ENCODE results near the gene NXN. TPM values are rescaled to one million over a fixed set of nuclear protein-coding genes. Genes with fewer than 3 reads are reported as not detected.

NXN gene
- total RNA-seq, 1 experiment from 2014 or later = 6.0 TPM

DNA sequence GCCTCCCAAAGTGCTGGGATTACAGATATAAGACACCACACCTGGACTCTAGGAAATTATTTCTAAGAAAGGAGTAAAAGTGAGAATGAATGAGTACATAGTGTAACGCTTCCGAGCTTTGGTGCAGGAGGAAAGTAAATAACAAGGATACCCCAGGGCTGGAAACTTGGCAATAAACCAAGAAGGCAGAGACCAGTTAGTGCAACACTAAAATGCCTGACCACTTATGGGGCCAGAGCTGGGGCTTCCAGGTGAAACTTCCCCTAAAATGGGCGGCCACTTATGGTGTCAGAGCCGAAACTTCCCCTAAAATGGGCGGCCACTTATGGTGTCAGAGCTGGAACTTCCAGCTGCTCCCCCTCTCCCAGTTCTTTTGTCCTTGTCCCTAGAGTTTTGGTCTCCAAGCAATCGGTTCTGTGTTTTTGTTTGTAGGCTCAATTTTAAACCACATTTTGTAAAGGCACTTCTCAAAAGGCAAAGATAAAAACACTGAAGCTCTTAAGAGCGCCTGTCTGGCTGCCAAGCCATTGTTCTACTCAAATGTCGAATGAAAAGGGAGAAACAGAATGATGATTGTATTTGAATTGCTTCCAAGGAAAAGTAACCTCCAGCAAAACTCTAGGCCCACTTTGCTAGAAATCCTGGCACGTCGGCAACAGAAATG is 63.9 kb downstream of the NXN start:
- TF ChIP-seq, protein P1, sequence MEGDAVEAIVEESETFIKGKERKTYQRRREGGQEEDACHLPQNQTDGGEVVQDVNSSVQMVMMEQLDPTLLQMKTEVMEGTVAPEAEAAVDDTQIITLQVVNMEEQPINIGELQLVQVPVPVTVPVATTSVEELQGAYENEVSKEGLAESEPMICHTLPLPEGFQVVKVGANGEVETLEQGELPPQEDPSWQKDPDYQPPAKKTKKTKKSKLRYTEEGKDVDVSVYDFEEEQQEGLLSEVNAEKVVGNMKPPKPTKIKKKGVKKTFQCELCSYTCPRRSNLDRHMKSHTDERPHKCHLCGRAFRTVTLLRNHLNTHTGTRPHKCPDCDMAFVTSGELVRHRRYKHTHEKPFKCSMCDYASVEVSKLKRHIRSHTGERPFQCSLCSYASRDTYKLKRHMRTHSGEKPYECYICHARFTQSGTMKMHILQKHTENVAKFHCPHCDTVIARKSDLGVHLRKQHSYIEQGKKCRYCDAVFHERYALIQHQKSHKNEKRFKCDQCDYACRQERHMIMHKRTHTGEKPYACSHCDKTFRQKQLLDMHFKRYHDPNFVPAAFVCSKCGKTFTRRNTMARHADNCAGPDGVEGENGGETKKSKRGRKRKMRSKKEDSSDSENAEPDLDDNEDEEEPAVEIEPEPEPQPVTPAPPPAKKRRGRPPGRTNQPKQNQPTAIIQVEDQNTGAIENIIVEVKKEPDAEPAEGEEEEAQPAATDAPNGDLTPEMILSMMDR (conservative IDR thresholded peaks at IDR 0.05; ENCODE audit: low read depth, low read length) = no peak
- no peak for TF ChIP-seq EZH2 (IDR thresholded peaks at IDR 0.05; ENCODE audit: borderline replicate concordance, low read depth, low read length, poor library complexity, severe bottlenecking)
- Histone ChIP-seq H3K27ac (ENCODE audit: low read depth, low read length, poor library complexity, severe bottlenecking) (no peak overlapping the region), H3K4me1 (ENCODE audit: insufficient read depth, low read length, poor library complexity, severe bottlenecking) (peaks cover 7% of the 10 kb centered on the region), H3K4me3 (ENCODE audit: low read depth, low read length, poor library complexity, severe bottlenecking) (no peak overlapping the region), H3K36me3 (ENCODE audit: insufficient read depth, low read length, poor library complexity, severe bottlenecking) (no peaks in the 10 kb centered on the region), H3K9me3 (ENCODE audit: low read depth, low read length, poor library complexity, severe bottlenecking) (no peaks in the 10 kb centered on the region), H3K27me3 (replicated peaks; ENCODE audit: insufficient read depth, low read depth, low read length, poor library complexity) (no peaks in the 10 kb centered on the region)
- CTCF ChIA-PET = interaction anchor here (0.9 kb wide), 1 partner anchor 1967 kb away, joined by 3 read pairs; no protein-coding TSS in a partner anchor
- intact Hi-C loops (cut with micrococcal nuclease; ENCODE audit: unreplicated experiment) = no loop called here
- peak; percentile 64 for DNase-seq (ENCODE audit: low spot score)
- BruUV-seq (replicated peaks) = no TSS peak
- POLR2A ChIA-PET (ENCODE audit: low non-redundant PET) = no interaction called here

DNA sequence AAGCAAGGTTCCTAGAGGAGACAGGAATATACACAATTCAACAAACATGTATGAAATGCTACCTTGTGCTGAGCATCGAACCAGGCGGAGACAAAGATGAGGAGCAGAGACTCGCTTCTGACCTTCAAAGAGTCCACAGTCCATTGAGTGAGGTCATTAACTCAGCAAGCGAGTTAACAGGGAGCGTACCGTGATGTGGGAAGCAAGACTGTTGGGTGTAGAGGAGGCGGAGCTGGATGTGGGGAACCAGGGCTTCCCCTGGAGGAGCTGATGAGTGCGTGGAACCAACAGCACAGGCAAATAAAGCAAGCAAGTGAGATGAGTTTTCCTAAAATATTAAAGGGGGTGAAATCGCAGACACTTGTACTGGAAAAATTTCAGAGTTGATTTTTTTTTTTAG is 65.0 kb downstream of the NXN start:
- H3K4me1 ChIP-seq (ENCODE audit: insufficient read depth, low read length, poor library complexity, severe bottlenecking) = peaks cover 7% of the 10 kb centered on the region
- no peak for DNase-seq (ENCODE audit: low spot score)
- POLR2A ChIA-PET (ENCODE audit: low non-redundant PET) = no interaction called here
- TF ChIP-seq, protein P1 (conservative IDR thresholded peaks at IDR 0.05; ENCODE audit: low read depth, low read length) = no peak
- TF ChIP-seq EZH2 (IDR thresholded peaks at IDR 0.05; ENCODE audit: borderline replicate concordance, low read depth, low read length, poor library complexity, severe bottlenecking) = no peak
- intact Hi-C loops (cut with micrococcal nuclease; ENCODE audit: unreplicated experiment) = no loop called here
- H3K27ac ChIP-seq (ENCODE audit: low read depth, low read length, poor library complexity, severe bottlenecking) = no peak overlapping the region
- CTCF ChIA-PET = interaction anchor here (0.7 kb wide), 1 partner anchor 757 kb away, joined by 3 read pairs; no protein-coding TSS in a partner anchor
- no peaks in the 10 kb centered on the region for H3K9me3 ChIP-seq (ENCODE audit: low read depth, low read length, poor library complexity, severe bottlenecking)
- no peak overlapping the region for H3K4me3 ChIP-seq (ENCODE audit: low read depth, low read length, poor library complexity, severe bottlenecking)
- H3K27me3 ChIP-seq (replicated peaks; ENCODE audit: insufficient read depth, low read depth, low read length, poor library complexity) = no peaks in the 10 kb centered on the region
- BruUV-seq (replicated peaks) = no TSS peak
- H3K36me3 ChIP-seq (ENCODE audit: insufficient read depth, low read length, poor library complexity, severe bottlenecking) = no peaks in the 10 kb centered on the region

DNA sequence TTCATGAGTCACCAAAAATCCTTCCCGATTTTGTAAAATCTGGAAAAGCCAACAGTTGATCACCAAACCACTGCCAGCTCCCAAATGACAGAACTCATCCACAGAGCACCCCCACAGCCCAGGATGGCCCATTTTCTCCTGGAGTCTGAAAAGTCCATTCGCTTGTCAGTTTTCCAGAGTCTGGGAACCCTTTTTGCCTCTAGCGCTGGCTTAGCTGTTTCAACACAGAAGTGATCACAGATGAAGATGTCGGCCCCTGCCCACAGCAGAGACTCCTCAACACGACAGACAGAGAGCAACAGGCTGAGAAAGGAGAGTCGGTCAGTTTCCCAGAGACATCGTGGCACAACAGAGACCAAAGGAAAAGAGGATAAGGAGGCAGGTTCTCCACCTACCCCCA is 66.4 kb downstream of the NXN start:
- Histone ChIP-seq H3K27me3 (replicated peaks; ENCODE audit: insufficient read depth, low read depth, low read length, poor library complexity) (no peaks in the 10 kb centered on the region), H3K4me1 (ENCODE audit: insufficient read depth, low read length, poor library complexity, severe bottlenecking) (peaks cover 7% of the 10 kb centered on the region), H3K4me3 (ENCODE audit: low read depth, low read length, poor library complexity, severe bottlenecking) (no peak overlapping the region), H3K36me3 (ENCODE audit: insufficient read depth, low read length, poor library complexity, severe bottlenecking) (no peaks in the 10 kb centered on the region), H3K27ac (ENCODE audit: low read depth, low read length, poor library complexity, severe bottlenecking) (no peak overlapping the region), H3K9me3 (ENCODE audit: low read depth, low read length, poor library complexity, severe bottlenecking) (no peaks in the 10 kb centered on the region)
- intact Hi-C loops (cut with micrococcal nuclease; ENCODE audit: unreplicated experiment) = no loop called here
- TF ChIP-seq EZH2 (IDR thresholded peaks at IDR 0.05; ENCODE audit: borderline replicate concordance, low read depth, low read length, poor library complexity, severe bottlenecking) = no peak
- TF ChIP-seq, protein P1 (conservative IDR thresholded peaks at IDR 0.05; ENCODE audit: low read depth, low read length) = no peak
- no TSS peak for BruUV-seq (replicated peaks)
- ChIA-PET CTCF (no interaction called here), POLR2A (ENCODE audit: low non-redundant PET) (no interaction called here)
- no peak for DNase-seq (ENCODE audit: low spot score)

Measured in A673 (cell line).